Stimulated activated CD4-positive, alpha-beta T cell treated with anti-CD3 and anti-CD28 coated beads, Interleukin-1b, Interleukin-23, amount 100 ng/mL, for 24 hours (primary cell): ENCODE results near the gene PIP5K1B.

Experiments used
- DNase-seq, 4 experiments: peaks; one replicate each; pipeline ENCODE4 v3.0.0-alpha.2; 2020; ENCODE audit warnings: low read depth in 4 of 4, low spot score in 1 of 4

PIP5K1B gene

GRCh38 chr9:68844631-68845612 is 139.9 kb downstream of the PIP5K1B start:
- DNase-seq = peak in 1 of 4 experiments; percentile 1

- DNase-seq = no peak
Observed at GRCh38 chr9:68847765-68848164, 142.7 kb downstream of the PIP5K1B start.

GRCh38 chr9:68851657-68852056 is 146.6 kb downstream of the PIP5K1B start:
- DNase-seq = no peak

- DNase-seq = no peak
Observed at GRCh38 chr9:68852941-68853340, 147.9 kb downstream of the PIP5K1B start.

GRCh38 chr9:68859347-68859746 is 154.3 kb downstream of the PIP5K1B start:
- no peak for DNase-seq

- no peak for DNase-seq
Observed at GRCh38 chr9:68860419-68860818, 155.4 kb downstream of the PIP5K1B start.

- no peak for DNase-seq
Observed at GRCh38 chr9:68861436-68861835, 156.4 kb downstream of the PIP5K1B start.

GRCh38 chr9:68867066-68867465 is 162.0 kb downstream of the PIP5K1B start:
- DNase-seq = no peak

GRCh38 chr9:68869022-68869421 is 164.0 kb downstream of the PIP5K1B start:
- no peak for DNase-seq

- DNase-seq = no peak
Observed at GRCh38 chr9:68870086-68870485, 165.0 kb downstream of the PIP5K1B start.

- DNase-seq = no peak
Observed at GRCh38 chr9:68871236-68871635, 166.2 kb downstream of the PIP5K1B start.

- DNase-seq = no peak
Observed at GRCh38 chr9:68872026-68872501, 167.0 kb downstream of the PIP5K1B start.

GRCh38 chr9:68873179-68873578 is 168.1 kb downstream of the PIP5K1B start:
- DNase-seq = no peak

GRCh38 chr9:68876273-68876672 is 171.2 kb downstream of the PIP5K1B start:
- no peak for DNase-seq

- DNase-seq = no peak
Observed at GRCh38 chr9:68876681-68877080, 171.6 kb downstream of the PIP5K1B start.

GRCh38 chr9:68877219-68877618 is 172.2 kb downstream of the PIP5K1B start:
- DNase-seq = no peak

GRCh38 chr9:68878450-68878849 is 173.4 kb downstream of the PIP5K1B start:
- DNase-seq = no peak

- DNase-seq = no peak
Observed at GRCh38 chr9:68883224-68883623, 178.2 kb downstream of the PIP5K1B start.

- DNase-seq = no peak
Observed at GRCh38 chr9:68887232-68887631, 182.2 kb downstream of the PIP5K1B start.

- DNase-seq = no peak
Observed at GRCh38 chr9:68894502-68894901, 189.5 kb downstream of the PIP5K1B start.

- DNase-seq = no peak
Observed at GRCh38 chr9:68895741-68896478, 190.9 kb downstream of the PIP5K1B start.

GRCh38 chr9:68896486-68896885 is 191.4 kb downstream of the PIP5K1B start:
- DNase-seq = no peak
